Measurements from ENCODE around the gene UBE2G2.

- no peak for TF ChIP-seq CTCF (conservative IDR thresholded peaks at IDR 0.05)
- no peak for TF ChIP-seq ZFX (IDR thresholded peaks at IDR 0.05)
These were observed 10.4 kb downstream of the UBE2G2 start for GRCh38 chr21:44791246-44791645.
